HepG2 (cell line): Measurements from ENCODE around the gene SERTAD3. TPM values are rescaled to one million over a fixed set of nuclear protein-coding genes. Genes with fewer than 3 reads are reported as not detected.

ENCODE experiments used
- ADNP ChIP-seq: sonication (generic); formaldehyde crosslinking; IDR thresholded peaks from 2 replicates; pipeline ENCODE4 v1.4.0; 2020; ENCODE audit warnings: missing genetic modification reagents
- AHR ChIP-seq: IDR thresholded peaks from 2 replicates; pipeline ENCODE4 v1.6.1; 2018; ENCODE audit warnings: missing genetic modification reagents, missing compliant biosample characterization
- ARNT2 ChIP-seq: sonication (generic); formaldehyde crosslinking; IDR thresholded peaks from 2 replicates; pipeline ENCODE4 v1.8.0; 2022; ENCODE audit warnings: mild to moderate bottlenecking, low read depth, missing genetic modification reagents, moderate library complexity
- ATF4 ChIP-seq, 2 experiments: fragments of 450-650 bp in 1 of 2; sonication (generic) in 1 of 2; formaldehyde crosslinking; IDR thresholded peaks; 2 replicates each; pipeline versions ENCODE4 v1.5.0 to v1.8.0; 2020 to 2022; ENCODE audit warnings: mild to moderate bottlenecking in 1 of 2, missing genetic modification reagents in 1 of 2
- ATF7-NPFF ChIP-seq: sonication (generic); formaldehyde crosslinking; IDR thresholded peaks from 2 replicates; pipeline ENCODE4 v1.8.1; 2023; ENCODE audit warnings: mild to moderate bottlenecking, low read depth, missing genetic modification reagents, moderate library complexity
- DMAP1 ChIP-seq: IDR thresholded peaks from 2 replicates; pipeline ENCODE4 v1.6.1; 2016
- GFI1 ChIP-seq: sonication (generic); formaldehyde crosslinking; IDR thresholded peaks from 2 replicates; pipeline ENCODE4 v1.5.0; 2020; ENCODE audit warnings: missing genetic modification reagents, mild to moderate bottlenecking, borderline replicate concordance
- GPN1 ChIP-seq: sonication (generic); formaldehyde crosslinking; IDR thresholded peaks from 2 replicates; pipeline ENCODE4 v1.5.1; 2020; ENCODE audit warnings: missing genetic modification reagents, borderline replicate concordance
- HMG20A ChIP-seq: IDR thresholded peaks from 2 replicates; pipeline ENCODE4 v1.6.1; 2016; ENCODE audit warnings: borderline replicate concordance
- LCORL ChIP-seq, 2 experiments: fragments of 450-650 bp in 1 of 2; sonication (generic) in 1 of 2; formaldehyde crosslinking in 1 of 2; IDR thresholded peaks; 2 replicates each; pipeline versions ENCODE4 v1.5.0 to v1.6.1; 2017 to 2020; ENCODE audit warnings: antibody characterized with exemption in 1 of 2, missing genetic modification reagents in 1 of 2
- MTF2 ChIP-seq: sonication (generic); formaldehyde crosslinking; IDR thresholded peaks from 2 replicates; pipeline ENCODE4 v1.5.0; 2020; ENCODE audit warnings: missing genetic modification reagents, borderline replicate concordance
- RCOR2 ChIP-seq: IDR thresholded peaks from 2 replicates; pipeline ENCODE4 v1.6.1; 2016; ENCODE audit warnings: missing biosample characterization, missing genetic modification reagents
- SIN3B ChIP-seq: fragments of 150-350 bp; IDR thresholded peaks from 2 replicates; pipeline ENCODE4 v1.6.1; 2014; ENCODE audit warnings: low read length
- TBL1XR1 ChIP-seq: fragments of 150-350 bp; IDR thresholded peaks from 2 replicates; pipeline ENCODE4 v1.6.1; 2014; ENCODE audit warnings: borderline replicate concordance, low read length; ENCODE audit not compliant: partially characterized antibody
- TFAP4 ChIP-seq: sonication (generic); IDR thresholded peaks from 2 replicates; pipeline ENCODE4 v1.6.1; 2016; ENCODE audit warnings: low read depth, borderline replicate concordance
- TMF1 ChIP-seq: sonication (generic); formaldehyde crosslinking; IDR thresholded peaks from 2 replicates; pipeline ENCODE4 v1.8.1; 2022; ENCODE audit warnings: low read depth, missing genetic modification reagents
- ZBTB4 ChIP-seq: sonication (generic); formaldehyde crosslinking; IDR thresholded peaks from 2 replicates; pipeline ENCODE4 v1.4.0; 2020; ENCODE audit warnings: missing genetic modification reagents, mild to moderate bottlenecking, borderline replicate concordance
- ZNF10 ChIP-seq: sonication (generic); formaldehyde crosslinking; IDR thresholded peaks from 2 replicates; pipeline ENCODE4 v1.4.0; 2020; ENCODE audit warnings: mild to moderate bottlenecking, low read depth, missing genetic modification reagents, borderline replicate concordance
- ZNF331 ChIP-seq: sonication (generic); formaldehyde crosslinking; IDR thresholded peaks from 2 replicates; pipeline ENCODE4 v1.4.0; 2020; ENCODE audit warnings: missing genetic modification reagents
- ZNF333 ChIP-seq: sonication (generic); formaldehyde crosslinking; IDR thresholded peaks from 2 replicates; pipeline ENCODE4 v1.4.0; 2020; ENCODE audit warnings: mild to moderate bottlenecking, missing genetic modification reagents, borderline replicate concordance
- ZNF34 ChIP-seq: sonication (generic); formaldehyde crosslinking; IDR thresholded peaks from 2 replicates; pipeline ENCODE4 v1.4.0; 2020; ENCODE audit warnings: mild to moderate bottlenecking, missing genetic modification reagents, borderline replicate concordance
- ZNF44 ChIP-seq: sonication (generic); formaldehyde crosslinking; IDR thresholded peaks from 2 replicates; pipeline ENCODE4 v1.5.1; 2020; ENCODE audit warnings: mild to moderate bottlenecking, missing genetic modification reagents
- ZNF530 ChIP-seq: sonication (generic); formaldehyde crosslinking; IDR thresholded peaks from 2 replicates; pipeline ENCODE4 v1.5.0; 2020; ENCODE audit warnings: low read depth, mild to moderate bottlenecking, missing genetic modification reagents
- ZNF546 ChIP-seq: sonication (generic); formaldehyde crosslinking; conservative IDR thresholded peaks from 2 replicates; pipeline ENCODE4 v1.8.1; 2023; ENCODE audit warnings: mild to moderate bottlenecking, missing genetic modification reagents
- ZSCAN5A ChIP-seq: sonication (generic); formaldehyde crosslinking; IDR thresholded peaks from 2 replicates; pipeline ENCODE4 v1.8.0; 2022; ENCODE audit warnings: mild to moderate bottlenecking, missing genetic modification reagents, borderline replicate concordance
- polyA plus RNA-seq, 8 experiments: library from polyadenylated mRNA; depleted of rRNA in 3 of 8; stranded (reverse) in 7 of 8; unstranded in 1 of 8; fragments of >200 nt; fragmentation: Illumina TruSeq in 4 of 8; extraction: Trizol in 4 of 8; gene quantifications; 2 replicates each; pipeline versions ENCODE4 v1.2.1 to v1.2.3, GENCODE V29; 2011 to 2016; ENCODE audit warnings: low read depth in 4 of 8, missing spikeins in 1 of 8, mixed read lengths in 1 of 8; ENCODE audit not compliant: insufficient read depth in 1 of 8
- total RNA-seq, 5 experiments: library from RNA; depleted of rRNA; stranded (reverse); fragments of >200 nt; fragmentation: Illumina TruSeq; extraction: Trizol; gene quantifications; 2 replicates each; pipeline ENCODE4 v1.2.3, GENCODE V29; 2016; ENCODE audit warnings: low read depth in 1 of 5

SERTAD3 gene
- total and polyA plus RNA-seq, 2 of the 13 experiments (the other 11 are each of a cell fraction or from before 2014, with no cell fraction given) = 9.6 to 16.9 TPM

- TF ChIP-seq ZNF331 (CRISPR knock-in tag) (0 out of 2 replicates have a peak, but pooled peaks have one; percentile 21), TFAP4 (no peak; the same call in 1 of the 2 replicates), ZNF44 (CRISPR knock-in tag) (no peak), TMF1 (CRISPR knock-in tag) (no peak), ADNP (no peak), SIN3B (no peak), GFI1 (CRISPR knock-in tag) (no peak), ARNT2 (CRISPR knock-in tag) (no peak), TBL1XR1 (no peak), ZNF34 (CRISPR knock-in tag) (no peak), ZNF10 (CRISPR knock-in tag) (no peak), GPN1 (CRISPR knock-in tag) (no peak), LCORL (IDR thresholded peaks at IDR 0.05) (no peak), LCORL (CRISPR knock-in tag; IDR thresholded peaks at IDR 0.05) (no peak), ZNF546 (no peak), ZNF530 (CRISPR knock-in tag) (no peak), ATF7-NPFF (CRISPR knock-in tag) (no peak), ZBTB4 (CRISPR knock-in tag) (no peak), ATF4 (CRISPR knock-in tag; IDR thresholded peaks at IDR 0.05) (no peak), ZNF333 (no peak), RCOR2 (no peak), AHR (CRISPR knock-in tag) (no peak), HMG20A (CRISPR knock-in tag) (0 out of 2 replicates have a peak, but pooled peaks have one; percentile 31), DMAP1 (CRISPR knock-in tag) (no peak), MTF2 (no peak), ZSCAN5A (CRISPR knock-in tag) (no peak)
These were observed 27.1 kb downstream of the SERTAD3 start (continued) for GRCh38 chr19:40416918-40417642.
